Dedifferentiated amniotic fluid mesenchymal stem cell (primary cell): ENCODE data around the gene CCDC183.
"Not testable (repeated sequence)": the region's sequence is repeated elsewhere in the genome, so short reads cannot be mapped to it uniquely, and the experiment has no call there.

Source experiments
- DNase-seq: peaks from one replicate; pipeline ENCODE4 v3.0.0-alpha.2; 2016; ENCODE audit errors: extremely low spot score

CCDC183 gene

DNA sequence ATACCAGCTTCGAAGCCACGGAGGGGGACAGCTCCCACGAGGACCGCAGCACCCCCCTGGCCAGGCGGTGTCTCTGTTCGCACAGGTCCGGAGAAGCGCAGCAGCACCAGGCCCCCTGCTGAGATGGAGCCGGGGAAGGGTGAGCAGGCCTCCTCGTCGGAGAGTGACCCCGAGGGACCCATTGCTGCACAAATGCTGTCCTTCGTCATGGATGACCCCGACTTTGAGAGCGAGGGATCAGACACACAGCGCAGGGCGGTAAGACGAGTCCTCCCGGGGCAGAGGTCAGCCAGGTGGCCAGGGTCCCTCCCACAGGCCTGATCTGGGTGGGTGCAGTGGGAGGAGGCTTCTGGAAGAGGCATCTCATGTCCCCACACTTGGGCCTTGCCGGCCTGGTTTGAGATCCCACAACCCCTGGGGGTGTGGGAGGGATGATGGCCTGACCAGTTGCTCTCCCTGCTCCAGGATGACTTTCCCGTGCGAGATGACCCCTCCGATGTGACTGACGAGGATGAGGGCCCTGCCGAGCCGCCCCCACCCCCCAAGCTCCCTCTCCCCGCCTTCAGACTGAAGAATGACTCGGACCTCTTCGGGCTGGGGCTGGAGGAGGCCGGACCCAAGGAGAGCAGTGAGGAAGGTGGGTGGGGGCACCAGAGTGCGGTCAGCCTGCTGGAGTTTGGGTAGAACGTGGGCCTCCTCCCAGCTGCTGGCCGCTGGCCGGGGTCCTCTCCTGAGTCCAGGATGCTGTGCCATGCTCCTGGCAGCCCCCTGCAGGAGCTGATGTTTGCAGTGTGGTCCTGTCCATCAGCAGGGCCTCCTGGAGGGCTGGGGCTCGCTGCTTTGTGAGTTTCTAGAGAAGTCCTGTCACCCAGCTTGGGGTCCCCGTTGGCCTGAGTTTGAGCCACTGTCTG is 43.3 kb downstream of the CCDC183 start:
- DNase-seq = no peak

DNA sequence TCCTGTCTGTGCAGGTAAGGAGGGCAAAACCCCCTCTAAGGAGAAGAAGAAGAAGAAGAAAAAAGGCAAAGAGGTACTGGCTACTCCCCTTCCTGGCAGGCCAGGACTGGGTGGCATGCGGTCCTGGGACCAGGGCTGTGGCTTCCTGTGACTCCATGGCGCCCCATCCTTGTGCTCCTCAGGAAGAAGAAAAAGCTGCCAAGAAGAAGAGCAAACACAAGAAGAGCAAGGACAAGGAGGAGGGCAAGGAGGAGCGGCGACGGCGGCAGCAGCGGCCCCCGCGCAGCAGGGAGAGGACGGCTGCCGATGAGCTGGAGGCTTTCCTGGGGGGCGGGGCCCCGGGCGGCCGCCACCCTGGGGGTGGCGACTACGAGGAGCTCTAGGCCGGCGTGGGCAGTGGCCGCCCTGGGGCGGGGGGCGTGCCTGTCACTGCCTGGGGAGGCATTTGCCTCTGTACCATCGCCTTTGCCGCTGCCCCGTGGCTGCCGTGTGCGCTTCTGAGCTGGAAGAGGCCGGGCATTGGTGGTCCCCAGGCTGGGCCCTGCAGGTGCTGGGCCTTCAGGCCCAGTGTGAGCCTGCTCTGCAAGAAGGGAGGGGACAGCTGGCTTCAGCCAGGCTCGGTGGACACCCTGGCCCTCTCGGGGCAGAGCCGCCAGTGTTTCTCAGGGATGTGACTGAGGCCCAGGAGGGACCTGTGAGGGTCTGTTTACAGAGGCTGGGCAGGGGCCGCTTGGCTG is 44.2 kb downstream of the CCDC183 start:
- DNase-seq = no peak

DNA sequence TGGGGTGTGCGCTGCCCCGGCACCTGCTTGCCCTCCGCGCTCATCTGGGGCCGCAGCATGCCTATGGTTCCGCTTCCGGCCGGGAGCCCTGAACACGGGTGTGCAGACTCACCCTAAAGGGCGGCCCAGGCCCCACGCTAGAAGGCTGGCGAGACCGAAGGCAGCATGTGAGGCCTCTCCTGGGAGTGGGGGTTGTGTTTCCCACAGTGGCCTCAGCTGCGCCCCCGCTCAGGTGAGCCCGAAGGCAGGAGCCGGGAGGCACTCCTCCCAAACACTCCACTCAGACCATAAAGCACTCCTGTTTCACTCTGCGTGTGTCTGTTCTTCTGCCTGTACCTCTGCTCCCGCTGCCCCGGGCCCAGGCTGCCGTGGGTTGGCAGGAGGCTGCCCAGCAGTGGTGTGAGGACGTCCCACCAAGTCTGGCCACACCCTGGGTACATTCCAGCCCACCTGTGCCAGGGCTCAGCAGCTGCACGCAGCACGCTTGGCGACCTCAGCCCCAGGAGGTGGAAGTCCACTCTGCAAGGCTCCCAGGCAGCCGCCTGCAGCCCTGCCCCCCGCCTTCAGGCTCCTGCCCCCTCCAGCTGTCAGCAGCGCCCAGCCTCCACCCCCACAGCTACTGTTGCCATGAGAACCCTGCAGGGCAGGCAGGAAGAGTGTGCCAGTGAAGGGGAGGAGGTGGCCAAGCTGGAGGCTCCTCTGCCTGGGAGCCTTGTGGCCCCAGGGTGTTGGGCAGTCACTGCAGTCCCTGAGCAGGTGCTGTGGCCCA is 44.9 kb downstream of the CCDC183 start:
- no peak for DNase-seq

DNA sequence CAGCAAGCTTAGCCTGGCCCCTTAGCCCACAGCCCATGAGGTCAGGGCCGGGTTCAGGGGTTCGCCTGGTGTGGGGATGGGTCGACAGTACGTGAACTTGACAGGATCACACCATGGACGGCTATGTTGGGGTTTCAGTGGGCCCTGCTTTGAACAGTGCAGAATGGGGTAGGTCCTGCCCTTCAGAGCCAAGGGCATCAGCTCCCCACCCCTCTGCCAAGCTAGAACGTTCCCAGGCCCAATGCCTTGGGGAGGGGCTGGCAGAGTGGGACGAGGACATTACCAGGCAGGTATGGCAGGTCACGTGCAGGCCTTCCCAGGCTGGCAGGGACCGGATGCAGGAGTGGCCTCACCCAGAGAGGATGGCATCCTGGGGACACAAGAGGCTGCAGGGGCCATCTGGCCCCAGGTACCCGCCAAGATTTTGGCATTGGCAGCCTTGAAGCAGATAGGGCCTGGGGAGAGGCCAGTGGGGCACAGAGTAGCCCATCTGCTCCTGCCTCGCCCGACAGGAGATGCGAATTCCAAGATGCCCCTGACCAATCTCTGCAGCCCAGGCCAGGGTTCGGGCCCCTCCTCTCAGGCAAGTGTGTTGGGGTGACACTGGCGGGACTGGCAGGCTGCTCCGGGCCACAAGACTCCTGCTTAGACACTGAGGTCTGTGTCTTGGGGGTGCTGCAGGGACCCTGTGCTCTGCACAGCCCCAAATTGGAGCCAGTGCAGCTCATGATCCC is 45.7 kb downstream of the CCDC183 start:
- DNase-seq = not testable (repeated sequence)

DNA sequence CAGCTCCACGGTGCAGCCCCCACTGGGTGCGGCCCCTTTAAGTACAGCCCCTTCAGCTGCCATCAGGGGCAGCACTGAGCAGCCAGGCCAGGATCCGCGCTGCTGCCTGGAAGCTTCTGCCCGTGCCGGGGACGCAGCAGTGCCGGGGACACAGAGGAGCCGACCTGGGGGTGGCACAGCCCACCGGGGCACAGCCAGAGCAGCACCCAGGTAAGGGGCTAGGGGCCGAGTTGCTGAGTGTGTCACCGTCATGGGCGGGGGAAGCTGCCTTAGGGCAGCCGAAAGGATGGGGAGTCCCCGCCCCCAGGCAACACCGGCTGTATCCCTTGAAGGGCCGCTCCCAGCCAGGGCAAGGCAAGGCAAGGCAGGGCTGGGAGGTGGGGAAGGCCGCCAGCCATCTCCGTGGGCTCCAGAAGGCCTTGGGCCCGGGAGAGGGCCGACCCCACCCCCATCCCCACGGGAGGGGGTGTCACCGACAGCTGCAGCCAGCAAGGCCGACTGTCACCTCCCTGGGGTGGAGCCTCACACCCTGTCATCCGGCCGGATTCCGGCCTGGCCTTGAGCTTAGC is 46.3 kb downstream of the CCDC183 start, which contains the start of gene AJM1:
Gene AJM1, plus strand, starts transcription at position 99 of the 569 bp plus-strand sequence. CDS start 1,937 bp downstream, outside the sequence.
- DNase-seq = peak; percentile 55

DNA sequence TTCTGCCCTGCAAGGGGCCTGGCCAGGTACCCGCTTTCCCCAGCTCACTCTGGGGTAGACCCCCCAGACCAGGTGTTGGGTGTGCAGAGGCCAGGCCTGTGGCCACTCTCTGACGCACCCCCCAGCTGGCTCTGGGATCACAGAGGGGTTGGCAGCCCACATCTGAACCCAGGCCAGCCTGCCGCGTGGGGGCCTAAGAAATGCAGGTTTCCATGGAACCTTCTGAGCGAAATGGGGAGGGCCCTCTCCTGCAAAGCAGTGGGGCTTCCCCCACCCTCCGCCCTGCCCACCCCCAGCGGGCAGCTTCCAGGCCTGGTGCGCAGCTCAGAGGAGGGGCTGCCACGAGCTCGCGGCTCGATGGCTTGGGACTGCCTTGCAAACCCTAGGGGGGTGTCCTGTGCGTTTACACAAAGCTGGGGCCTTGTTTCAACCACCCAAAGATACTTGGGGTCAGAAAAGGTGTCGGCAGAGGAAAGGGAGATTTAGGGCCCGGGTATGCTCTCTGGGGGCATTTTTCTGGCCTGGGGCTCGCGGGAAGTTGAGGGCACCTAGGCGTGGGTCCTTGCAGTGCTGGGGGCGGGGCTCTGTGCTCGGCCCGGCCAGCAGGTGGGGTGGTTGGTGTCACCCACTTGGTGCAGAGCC is 47.1 kb downstream of the CCDC183 start:
- not testable (repeated sequence) for DNase-seq

DNA sequence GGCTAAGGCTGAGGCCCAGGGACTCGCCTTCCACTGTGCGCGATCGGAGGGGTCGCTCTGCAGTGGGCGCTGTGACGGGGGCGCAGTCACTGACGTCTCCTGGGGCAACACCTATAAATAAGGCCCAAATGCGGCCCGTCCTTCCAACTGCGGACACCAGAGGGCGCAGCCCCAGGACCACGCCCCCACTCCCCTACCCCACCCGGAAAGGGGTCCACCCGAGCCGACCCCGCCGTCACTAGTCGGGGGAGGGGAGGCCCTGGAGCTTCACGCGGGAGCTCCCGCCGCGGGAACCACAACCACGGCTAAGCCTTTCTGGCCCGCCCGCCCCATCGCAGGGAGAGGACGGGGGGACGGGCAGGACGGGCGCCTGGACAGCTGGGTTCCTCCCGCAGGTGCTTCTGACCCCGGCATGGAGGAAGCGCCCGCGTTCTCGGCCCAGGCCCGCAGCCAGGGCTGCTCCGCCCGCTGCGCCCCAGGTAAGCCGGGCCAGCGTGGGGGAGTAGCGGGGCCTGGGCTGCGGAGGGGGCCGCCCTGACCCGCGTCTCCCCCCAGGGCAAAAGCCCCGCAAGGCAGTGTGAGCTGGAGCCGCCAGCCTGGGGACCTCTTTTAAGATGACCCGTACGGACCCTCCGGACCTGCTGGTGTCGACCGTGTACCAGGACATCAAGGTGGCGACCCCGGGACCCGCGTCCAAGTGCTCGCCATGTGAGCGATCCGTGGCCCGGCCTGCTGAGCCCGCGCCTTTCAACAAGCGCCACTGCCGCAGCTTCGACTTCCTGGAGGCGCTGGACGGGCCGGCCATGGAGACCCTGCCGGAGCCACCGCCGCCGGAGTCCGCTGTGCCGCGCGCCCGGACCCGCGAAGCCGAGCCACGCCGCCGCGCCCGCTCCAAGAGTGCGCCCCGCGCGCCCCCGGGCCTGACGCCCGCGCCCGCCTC is 47.9 kb downstream of the CCDC183 start:
- DNase-seq = not testable (repeated sequence)

DNA sequence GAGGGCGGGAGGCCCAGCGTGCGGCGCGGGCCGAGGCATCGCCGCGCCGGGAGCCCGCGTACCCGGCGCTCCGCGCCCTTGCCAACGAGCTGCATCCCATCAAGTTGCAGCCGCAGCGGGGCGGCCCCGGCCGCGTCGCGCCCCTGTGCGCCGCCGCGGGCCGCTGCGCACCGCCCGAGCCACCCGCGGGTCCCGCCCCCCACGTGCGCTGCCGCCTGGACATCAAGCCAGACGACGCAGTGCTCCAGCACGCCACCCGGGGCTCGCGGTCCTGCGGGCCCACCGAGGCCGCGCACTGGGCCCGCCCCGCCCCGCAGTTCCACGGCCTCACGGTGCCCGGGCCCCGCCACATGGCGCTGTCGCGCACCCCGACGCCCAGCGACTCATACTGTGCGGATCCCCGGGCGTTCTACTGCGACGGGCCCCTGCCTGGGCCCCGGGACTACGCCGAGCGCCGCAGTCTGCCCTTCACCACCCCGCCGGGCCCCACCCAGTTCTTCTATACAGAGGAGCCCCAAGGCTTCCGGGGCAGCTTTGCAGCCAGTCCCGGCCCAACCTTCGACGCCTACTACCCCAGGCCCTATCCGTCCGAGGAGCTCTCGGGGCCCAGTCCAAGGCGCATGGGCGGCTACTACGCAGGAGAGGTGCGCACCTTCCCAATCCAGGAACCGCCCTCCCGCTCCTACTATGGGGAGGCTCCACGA is 48.8 kb downstream of the CCDC183 start:
- no peak for DNase-seq

DNA sequence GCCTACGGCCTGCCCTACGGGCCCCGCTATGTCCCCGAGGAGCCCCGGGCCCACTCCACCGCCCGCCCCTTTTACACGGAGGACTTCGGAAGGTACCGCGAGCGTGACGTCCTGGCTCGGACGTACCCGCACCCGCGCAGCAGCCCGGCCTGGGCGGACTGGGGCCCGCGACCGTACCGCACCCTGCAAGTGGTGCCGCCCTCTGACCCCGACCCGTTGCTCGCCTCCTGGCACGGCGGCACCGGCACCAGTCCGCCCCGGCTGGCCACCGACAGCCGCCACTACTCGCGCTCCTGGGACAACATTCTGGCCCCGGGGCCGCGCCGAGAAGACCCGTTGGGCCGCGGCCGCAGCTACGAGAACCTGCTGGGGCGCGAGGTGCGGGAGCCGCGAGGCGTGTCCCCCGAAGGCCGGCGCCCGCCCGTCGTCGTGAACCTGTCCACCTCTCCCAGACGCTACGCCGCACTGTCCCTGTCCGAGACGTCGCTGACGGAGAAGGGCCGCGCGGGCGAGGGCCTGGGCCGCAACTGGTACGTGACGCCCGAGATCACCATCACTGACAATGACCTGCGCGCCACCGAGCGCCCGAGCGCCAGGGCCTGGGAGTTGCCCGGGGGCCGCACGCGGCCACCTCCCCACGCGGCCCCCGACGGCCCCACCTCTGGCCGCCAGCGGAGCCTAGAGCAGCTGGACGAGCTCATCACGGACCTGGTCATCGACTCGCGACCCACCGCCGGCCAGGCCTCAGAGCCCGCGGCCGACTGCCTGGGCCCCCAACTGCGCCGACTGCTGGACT is 49.5 kb downstream of the CCDC183 start:
- no peak for DNase-seq

DNA sequence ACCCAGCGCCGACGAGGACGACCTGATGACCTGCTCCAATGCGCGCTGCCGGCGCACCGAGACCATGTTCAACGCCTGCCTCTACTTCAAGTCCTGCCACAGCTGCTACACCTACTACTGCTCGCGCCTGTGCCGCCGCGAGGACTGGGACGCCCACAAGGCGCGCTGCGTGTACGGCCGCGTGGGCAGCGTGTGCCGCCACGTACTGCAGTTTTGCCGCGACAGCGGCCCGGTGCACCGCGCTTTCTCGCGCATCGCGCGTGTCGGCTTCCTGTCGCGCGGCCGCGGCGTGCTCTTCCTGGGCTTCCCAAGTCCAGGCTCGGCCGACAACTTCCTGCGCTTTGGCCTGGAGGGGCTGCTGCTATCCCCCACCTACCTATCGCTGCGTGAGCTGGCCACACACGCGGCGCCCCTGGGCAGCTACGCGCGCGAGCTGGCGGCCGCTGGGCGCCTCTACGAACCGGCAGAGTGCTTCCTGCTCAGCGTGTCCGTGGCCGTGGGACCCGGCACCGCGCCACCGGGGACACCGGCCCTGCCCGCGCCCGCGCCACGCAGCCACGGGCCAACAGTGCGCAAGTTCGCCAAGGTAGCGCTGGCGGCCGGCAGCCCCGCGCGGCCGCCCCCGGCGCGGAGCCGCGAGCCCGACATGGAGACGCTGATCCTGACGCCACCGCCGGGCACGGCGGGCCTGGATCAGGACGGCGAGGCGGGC is 50.4 kb downstream of the CCDC183 start:
- DNase-seq = no peak

DNA sequence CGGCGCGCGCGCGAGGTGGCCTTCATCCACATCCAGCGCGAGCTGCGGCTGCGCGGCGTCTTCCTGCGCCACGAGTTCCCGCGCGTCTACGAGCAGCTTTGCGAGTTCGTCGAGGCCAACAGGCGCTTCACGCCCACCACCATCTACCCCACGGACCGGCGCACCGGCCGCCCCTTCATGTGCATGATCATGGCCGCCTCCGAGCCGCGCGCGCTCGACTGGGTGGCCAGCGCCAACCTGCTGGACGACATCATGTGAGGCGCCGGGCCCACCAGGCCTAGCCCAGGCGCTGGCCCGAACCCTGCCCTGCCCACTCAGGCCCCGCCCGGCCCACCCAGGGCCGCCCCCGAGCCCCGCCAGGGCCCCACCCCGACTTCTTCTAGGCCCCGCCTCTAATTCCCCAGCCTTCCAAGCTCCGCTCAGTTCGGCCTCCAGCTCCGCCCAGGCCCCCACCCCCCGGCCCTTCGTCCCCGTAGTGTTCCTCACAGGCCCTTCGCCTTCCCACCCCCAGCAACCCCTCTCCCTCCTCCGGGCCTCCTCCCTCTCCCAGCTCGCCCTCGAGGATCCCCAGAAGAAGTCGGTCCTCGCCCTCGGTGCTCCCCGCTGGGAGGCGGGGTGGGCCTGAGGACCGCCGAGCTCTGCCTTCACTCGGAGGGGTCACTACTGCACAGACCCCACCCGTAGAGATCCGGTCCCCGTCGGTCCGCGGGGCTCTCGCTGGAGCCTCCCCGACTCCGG is 51.1 kb downstream of the CCDC183 start:
- DNase-seq = peak; percentile 38

DNA sequence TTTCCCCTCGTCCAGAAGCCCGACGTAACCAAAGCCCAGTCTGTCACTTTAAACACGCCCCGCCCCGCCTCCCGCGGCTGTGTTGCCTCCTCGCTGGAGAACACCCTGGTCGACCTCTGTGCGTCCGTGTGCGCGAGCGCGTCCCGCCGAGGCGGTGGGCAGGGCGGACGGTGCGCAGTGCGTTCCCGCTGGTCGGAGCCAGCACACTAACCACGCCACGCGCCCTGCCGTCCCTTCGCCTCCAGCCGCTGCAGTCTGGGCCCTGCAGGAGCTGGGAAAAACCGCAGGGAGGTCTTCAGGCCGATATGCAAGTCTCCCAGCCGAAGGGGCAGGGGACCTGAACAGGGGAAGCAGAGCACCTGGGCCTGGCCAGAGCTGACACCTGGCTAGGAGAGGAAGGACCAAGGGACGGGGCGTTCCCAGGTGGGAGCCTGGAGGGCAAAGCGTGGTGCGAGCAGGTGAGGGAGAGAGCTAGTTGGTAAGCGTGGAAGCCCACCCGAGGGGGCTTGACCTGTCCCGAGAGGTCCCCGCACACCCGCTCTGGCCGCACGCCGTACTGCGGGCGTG is 51.8 kb downstream of the CCDC183 start:
- DNase-seq = peak; percentile 72

DNA sequence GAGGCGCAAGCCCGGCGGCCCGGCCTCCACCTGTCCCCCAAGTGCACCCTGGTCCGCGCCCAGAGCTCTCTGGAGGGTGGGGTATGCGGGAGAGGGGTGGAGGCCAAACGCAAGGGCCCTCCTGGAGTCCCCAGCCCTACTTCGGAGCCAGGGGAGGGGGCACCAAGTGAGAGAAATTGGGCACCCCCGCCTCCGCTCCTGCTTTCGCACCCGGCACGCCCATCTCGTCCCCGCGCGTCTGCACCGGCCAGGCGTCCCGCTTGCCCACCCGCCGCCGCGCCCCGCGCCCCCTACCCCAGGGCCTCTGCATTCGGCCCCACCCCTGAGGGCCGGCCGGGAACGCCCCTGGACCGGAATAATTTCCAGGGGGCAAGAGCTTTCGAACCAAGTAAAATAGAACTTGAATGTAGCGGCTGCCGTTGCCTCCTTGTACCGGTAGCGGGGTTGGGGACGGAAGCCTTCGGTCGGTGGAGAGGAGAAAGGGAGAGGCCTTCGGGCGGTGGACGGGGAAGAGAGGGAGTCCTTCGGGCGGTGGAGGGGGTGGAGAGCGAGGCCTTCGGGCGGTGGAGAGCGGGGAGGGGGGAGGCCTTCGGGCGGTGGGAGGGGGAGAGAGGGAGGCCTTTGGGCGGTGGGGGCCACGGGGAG is 52.4 kb downstream of the CCDC183 start:
- peak; percentile 29 for DNase-seq

DNA sequence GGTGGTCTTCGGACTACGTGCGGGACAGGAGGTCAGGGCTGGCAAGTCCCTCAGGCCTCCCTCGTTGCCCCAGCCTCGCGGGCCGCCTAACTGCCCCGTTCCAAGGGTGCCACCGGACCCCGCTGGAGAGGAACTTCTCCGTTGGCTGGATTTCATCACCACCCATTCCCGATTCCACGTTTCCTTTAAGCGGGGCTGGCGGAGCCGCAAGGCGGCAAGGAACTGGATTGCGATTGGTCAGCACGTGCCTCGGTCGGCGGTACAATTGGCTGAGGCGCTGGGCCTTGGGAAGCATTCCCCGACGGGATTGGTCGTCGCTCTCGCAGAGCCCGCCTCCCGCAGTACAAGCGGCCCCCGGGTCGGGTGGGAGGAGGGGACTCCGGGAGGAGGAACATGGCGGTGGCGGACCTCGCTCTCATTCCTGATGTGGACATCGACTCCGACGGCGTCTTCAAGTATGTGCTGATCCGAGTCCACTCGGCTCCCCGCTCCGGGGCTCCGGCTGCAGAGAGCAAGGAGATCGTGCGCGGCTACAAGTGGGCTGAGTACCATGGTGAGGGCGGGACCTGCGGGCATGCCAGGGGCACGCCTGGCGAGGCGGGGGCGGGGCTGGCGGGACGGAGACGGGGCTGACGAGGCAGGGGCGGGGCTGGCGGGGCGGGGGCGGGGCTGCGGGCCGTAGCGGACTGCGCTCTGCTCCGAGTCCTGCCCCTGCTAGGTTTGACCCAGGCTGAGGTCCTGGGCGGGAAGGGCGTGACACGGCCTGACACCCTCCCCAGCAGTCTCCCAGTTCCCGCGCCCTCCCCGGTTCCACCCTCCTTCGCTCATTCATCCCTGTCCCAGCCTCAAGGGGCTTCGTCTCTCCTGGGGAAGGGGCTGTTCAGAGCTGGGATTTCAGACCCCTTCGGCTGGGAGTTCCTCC is 53.2 kb downstream of the CCDC183 start, which contains the start of gene PHPT1:
Gene PHPT1, plus strand, starts transcription at position 372 of the 922 bp plus-strand sequence. Its CDS starts 22 bp downstream, at position 394.
- DNase-seq = peak; percentile 99
